AG09319 (cell line): Measurements from ENCODE around the gene COL4A2.

Source experiments
- DNase-seq: peaks from one replicate; pipeline ENCODE4 v3.0.0-alpha.2; 2010; ENCODE audit warnings: low read depth; ENCODE audit errors: extremely low read depth
- CTCF ChIP-seq: IDR thresholded peaks from 2 replicates; pipeline ENCODE4 v1.5.1; 2011; ENCODE audit warnings: low read depth, mild to moderate bottlenecking, inconsistent platforms, low read length, moderate library complexity

The COL4A2 gene

GRCh38 chr13:110557082-110557481 is 250.0 kb downstream of the COL4A2 start:
- DNase-seq = no peak
- TF ChIP-seq CTCF = no peak

GRCh38 chr13:110557610-110558305 is 250.7 kb downstream of the COL4A2 start:
- DNase-seq = no peak
- no peak for TF ChIP-seq CTCF

GRCh38 chr13:110559429-110559943 is 252.4 kb downstream of the COL4A2 start:
- DNase-seq = no peak
- TF ChIP-seq CTCF = no peak

GRCh38 chr13:110559986-110560385 is 252.9 kb downstream of the COL4A2 start:
- DNase-seq = no peak
- TF ChIP-seq CTCF = no peak

GRCh38 chr13:110560601-110561343 is 253.7 kb downstream of the COL4A2 start:
- DNase-seq = no peak
- no peak for TF ChIP-seq CTCF

- peak; percentile 50 for DNase-seq
- no peak for TF ChIP-seq CTCF
Observed at GRCh38 chr13:110561344-110562035, 254.4 kb downstream of the COL4A2 start, which contains the start of gene RAB20. RAB20 (minus strand) TSS chr13:110561722; CDS start chr13:110561519, 203 bp downstream.
